ENCODE measurements around the gene KDM3A. TPM values are rescaled to one million over a fixed set of nuclear protein-coding genes. Genes with fewer than 3 reads are reported as not detected.
A peak's percentile ranks its signal among the peaks of the same experiment; 100 is the strongest.

The KDM3A gene
- total RNA-seq, 4 donors from 2014 or later = 42.9 to 153 (median 64.9) TPM

DNA sequence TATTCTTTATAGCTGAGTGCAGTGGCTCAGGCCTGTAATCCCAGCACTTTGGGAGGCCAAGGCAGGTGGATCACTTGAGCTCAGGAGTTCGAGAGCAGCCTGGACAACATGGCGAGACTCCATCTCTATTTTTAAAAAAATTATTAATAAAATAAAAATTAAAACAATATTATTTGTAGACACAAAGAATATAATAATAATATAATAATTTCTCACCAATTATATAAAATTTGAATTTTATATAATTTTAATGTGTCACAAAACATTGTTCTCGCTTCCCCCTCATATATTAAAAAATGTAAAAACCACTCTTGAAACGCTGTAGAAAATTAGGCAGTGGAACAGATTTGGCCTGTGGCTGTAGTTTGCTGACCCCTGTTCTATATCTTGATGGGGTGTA, 5.6 kb upstream of the KDM3A start:
- DNase-seq (ENCODE audit: low spot score in 2 of 2) = no peak
- peaks cover 16% of the 10 kb centered on the region for H3K9me3 ChIP-seq
- WGBS = 93% methylated on average over 4 of the region's 4 CpGs
- no peak overlapping the region for H3K4me3 ChIP-seq
- no peaks in the 10 kb centered on the region for H3K27me3 ChIP-seq
- H3K4me1 ChIP-seq = no peaks in the 10 kb centered on the region
- no peaks in the 10 kb centered on the region for H3K36me3 ChIP-seq
- H3K27ac ChIP-seq = no peak overlapping the region
- TF ChIP-seq, protein P1, sequence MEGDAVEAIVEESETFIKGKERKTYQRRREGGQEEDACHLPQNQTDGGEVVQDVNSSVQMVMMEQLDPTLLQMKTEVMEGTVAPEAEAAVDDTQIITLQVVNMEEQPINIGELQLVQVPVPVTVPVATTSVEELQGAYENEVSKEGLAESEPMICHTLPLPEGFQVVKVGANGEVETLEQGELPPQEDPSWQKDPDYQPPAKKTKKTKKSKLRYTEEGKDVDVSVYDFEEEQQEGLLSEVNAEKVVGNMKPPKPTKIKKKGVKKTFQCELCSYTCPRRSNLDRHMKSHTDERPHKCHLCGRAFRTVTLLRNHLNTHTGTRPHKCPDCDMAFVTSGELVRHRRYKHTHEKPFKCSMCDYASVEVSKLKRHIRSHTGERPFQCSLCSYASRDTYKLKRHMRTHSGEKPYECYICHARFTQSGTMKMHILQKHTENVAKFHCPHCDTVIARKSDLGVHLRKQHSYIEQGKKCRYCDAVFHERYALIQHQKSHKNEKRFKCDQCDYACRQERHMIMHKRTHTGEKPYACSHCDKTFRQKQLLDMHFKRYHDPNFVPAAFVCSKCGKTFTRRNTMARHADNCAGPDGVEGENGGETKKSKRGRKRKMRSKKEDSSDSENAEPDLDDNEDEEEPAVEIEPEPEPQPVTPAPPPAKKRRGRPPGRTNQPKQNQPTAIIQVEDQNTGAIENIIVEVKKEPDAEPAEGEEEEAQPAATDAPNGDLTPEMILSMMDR (IDR thresholded peaks at IDR 0.05) = no peak
- TF ChIP-seq POLR2A (IDR thresholded peaks at IDR 0.05) = no peak
- no peak for TF ChIP-seq EP300 (IDR thresholded peaks at IDR 0.05)
- TF ChIP-seq POLR2AphosphoS5 (IDR thresholded peaks at IDR 0.05) = no peak

GRCh38 chr2:86436328-86436727, 4.8 kb upstream of the KDM3A start:
- H3K36me3 ChIP-seq = no peaks in the 10 kb centered on the region
- TF ChIP-seq, protein P1 (IDR thresholded peaks at IDR 0.05) = no peak
- TF ChIP-seq POLR2AphosphoS5 (IDR thresholded peaks at IDR 0.05) (no peak), EP300 (IDR thresholded peaks at IDR 0.05) (no peak), POLR2A (IDR thresholded peaks at IDR 0.05) (no peak)
- H3K27ac ChIP-seq = no peak overlapping the region
- peaks cover 16% of the 10 kb centered on the region for H3K9me3 ChIP-seq
- DNase-seq (ENCODE audit: low spot score in 2 of 2) = no peak
- no peak overlapping the region for H3K4me3 ChIP-seq
- no peaks in the 10 kb centered on the region for H3K27me3 ChIP-seq
- no peaks in the 10 kb centered on the region for H3K4me1 ChIP-seq

- Histone ChIP-seq H3K36me3 (no peaks in the 10 kb centered on the region), H3K4me1 (peaks cover 23% of the 10 kb centered on the region), H3K4me3 (no peak overlapping the region), H3K27me3 (no peaks in the 10 kb centered on the region), H3K9me3 (peaks cover 16% of the 10 kb centered on the region), H3K27ac (peak overlapping the region; percentile 100)
- TF ChIP-seq POLR2A (IDR thresholded peaks at IDR 0.05) (no peak), EP300 (IDR thresholded peaks at IDR 0.05) (no peak), POLR2AphosphoS5 (IDR thresholded peaks at IDR 0.05) (no peak)
- no peak for DNase-seq (ENCODE audit: low spot score in 2 of 2)
- WGBS = 92% methylated on average over 3 of the region's 3 CpGs
Observed at GRCh38 chr2:86439879-86440630, 1.1 kb upstream of the KDM3A start.

GRCh38 chr2:86441392-86441881, 266 bp downstream of the KDM3A start:
- Histone ChIP-seq H3K4me1 (peaks cover 37% of the 10 kb centered on the region), H3K4me3 (peak overlapping the region; percentile 77), H3K9me3 (peaks cover 16% of the 10 kb centered on the region), H3K27me3 (no peaks in the 10 kb centered on the region), H3K27ac (peak overlapping the region; percentile 100), H3K36me3 (peaks cover 3% of the 10 kb centered on the region)
- TF ChIP-seq POLR2AphosphoS5 (IDR thresholded peaks at IDR 0.05) (peak in 1 of 3 donors; percentile 72), EP300 (IDR thresholded peaks at IDR 0.05) (no peak), POLR2A (IDR thresholded peaks at IDR 0.05) (peak; percentile 3 to 95)
- TF ChIP-seq, protein P1 (IDR thresholded peaks at IDR 0.05) = no peak
- WGBS = 0% methylated on average over 6 of the region's 59 CpGs
- DNase-seq (ENCODE audit: low spot score in 2 of 2) = peak in 1 of 2 donors; percentile 80

DNA sequence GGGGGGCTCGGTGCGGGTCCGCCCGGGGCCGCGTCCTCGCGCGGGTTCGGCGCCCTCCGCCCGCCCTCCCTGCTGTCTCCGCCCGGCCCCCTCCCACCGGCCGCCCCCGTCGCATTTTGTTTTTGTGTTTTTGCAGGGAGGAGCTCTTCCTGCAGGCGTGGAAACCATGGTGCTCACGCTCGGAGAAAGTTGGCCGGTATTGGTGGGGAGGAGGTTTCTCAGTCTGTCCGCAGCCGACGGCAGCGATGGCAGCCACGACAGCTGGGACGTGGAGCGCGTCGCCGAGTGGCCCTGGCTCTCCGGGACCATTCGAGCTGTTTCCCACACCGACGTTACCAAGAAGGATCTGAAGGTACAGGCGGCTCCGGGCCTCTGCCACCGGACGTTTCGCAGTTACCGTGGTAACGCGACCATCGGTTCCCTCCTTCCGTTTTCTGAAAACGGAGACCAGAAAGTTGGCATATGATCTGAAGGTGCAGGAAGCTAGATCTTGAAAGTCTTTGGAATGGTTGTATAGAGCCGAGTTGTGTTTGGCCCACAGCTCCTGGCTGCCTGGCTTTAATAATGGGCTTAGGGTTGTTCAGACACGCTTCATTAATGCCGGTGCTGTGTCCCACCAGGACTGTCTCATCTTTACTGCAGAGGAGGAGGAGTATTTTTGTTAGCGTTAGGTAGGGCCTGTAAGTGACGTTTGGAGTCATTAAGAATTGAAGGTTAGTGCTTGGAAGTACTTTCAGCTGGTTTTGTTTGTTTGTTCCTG, 891 bp downstream of the KDM3A start:
- Histone ChIP-seq H3K36me3 (peaks cover 3% of the 10 kb centered on the region), H3K27me3 (no peaks in the 10 kb centered on the region), H3K27ac (peak overlapping the region; percentile 100), H3K4me1 (peaks cover 37% of the 10 kb centered on the region), H3K9me3 (peaks cover 16% of the 10 kb centered on the region), H3K4me3 (peak overlapping the region; percentile 77)
- DNase-seq (ENCODE audit: low spot score in 2 of 2) = peak; percentile 83 to 85
- WGBS = 0% methylated on average over 13 of the region's 53 CpGs
- TF ChIP-seq POLR2AphosphoS5 (IDR thresholded peaks at IDR 0.05) (peak in 1 of 3 donors; percentile 23), EP300 (IDR thresholded peaks at IDR 0.05) (no peak), POLR2A (IDR thresholded peaks at IDR 0.05) (peak in 1 of 2 donors; percentile 29)
- TF ChIP-seq, protein P1 (IDR thresholded peaks at IDR 0.05) = no peak

Data from suprapubic skin (tissue), 4 donors.